HUES48 (cell line): ENCODE results near the gene ZC3H13.

Source experiments
- H3K27ac ChIP-seq: one replicate; pipeline ENCODE4 v1.7.0; 2013; ENCODE audit warnings: low read depth, low read length, inconsistent platforms
- H3K27me3 ChIP-seq: 2 replicates; pipeline ENCODE4 v1.6.1; 2013; ENCODE audit warnings: mild to moderate bottlenecking, low read length; ENCODE audit not compliant: control insufficient read depth, insufficient read depth
- H3K36me3 ChIP-seq: 2 replicates; pipeline ENCODE4 v1.6.1; 2013; ENCODE audit warnings: low read length; ENCODE audit not compliant: control insufficient read depth, insufficient read depth
- H3K4me1 ChIP-seq: 2 replicates; pipeline ENCODE4 v1.6.1; 2013; ENCODE audit warnings: mild to moderate bottlenecking, low read length; ENCODE audit not compliant: control insufficient read depth, insufficient read depth
- H3K4me3 ChIP-seq: 2 replicates; pipeline ENCODE4 v1.5.1; 2013; ENCODE audit warnings: mild to moderate bottlenecking, low read depth, low read length
- H3K9ac ChIP-seq: 2 replicates; pipeline ENCODE4 v1.6.1; 2013; ENCODE audit warnings: mild to moderate bottlenecking, low read depth, low read length, moderate library complexity
- H3K9me3 ChIP-seq: 2 replicates; pipeline ENCODE4 v1.6.1; 2013; ENCODE audit warnings: low read length; ENCODE audit not compliant: control insufficient read depth, insufficient read depth

Gene ZC3H13

GRCh38 chr13:46039411-46040182, 12.9 kb downstream of the ZC3H13 start:
- H3K27ac ChIP-seq: no peak overlapping the region
- H3K9me3 ChIP-seq: no peaks in the 10 kb centered on the region
- no peaks in the 10 kb centered on the region for H3K4me1 ChIP-seq
- no peaks in the 10 kb centered on the region for H3K27me3 ChIP-seq
- no peak overlapping the region for H3K9ac ChIP-seq
- H3K36me3 ChIP-seq: peaks cover 45% of the 10 kb centered on the region
- no peak overlapping the region for H3K4me3 ChIP-seq

DNA sequence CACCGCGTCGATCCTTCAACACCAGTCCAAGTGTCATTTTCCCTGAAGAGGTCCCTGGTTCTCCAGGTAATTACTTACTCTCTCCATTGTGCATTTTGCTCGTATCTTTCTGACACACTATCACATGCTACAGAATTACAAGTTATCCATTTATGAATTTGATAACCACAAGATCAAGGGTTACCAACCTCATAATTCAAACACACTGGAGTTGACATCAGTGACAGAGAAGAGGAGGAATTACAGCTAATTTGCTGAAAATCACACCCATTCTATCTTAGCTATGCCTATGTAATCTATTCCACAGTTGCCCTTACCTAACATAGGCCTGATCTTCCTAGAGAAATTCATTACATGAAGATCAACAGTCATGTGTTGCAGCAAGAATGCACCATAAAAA, 14.2 kb downstream of the ZC3H13 start:
- Histone ChIP-seq H3K27me3 (no peaks in the 10 kb centered on the region), H3K27ac (no peak overlapping the region), H3K4me1 (no peaks in the 10 kb centered on the region), H3K4me3 (no peak overlapping the region), H3K9me3 (no peaks in the 10 kb centered on the region), H3K9ac (no peak overlapping the region), H3K36me3 (peaks cover 47% of the 10 kb centered on the region)

DNA sequence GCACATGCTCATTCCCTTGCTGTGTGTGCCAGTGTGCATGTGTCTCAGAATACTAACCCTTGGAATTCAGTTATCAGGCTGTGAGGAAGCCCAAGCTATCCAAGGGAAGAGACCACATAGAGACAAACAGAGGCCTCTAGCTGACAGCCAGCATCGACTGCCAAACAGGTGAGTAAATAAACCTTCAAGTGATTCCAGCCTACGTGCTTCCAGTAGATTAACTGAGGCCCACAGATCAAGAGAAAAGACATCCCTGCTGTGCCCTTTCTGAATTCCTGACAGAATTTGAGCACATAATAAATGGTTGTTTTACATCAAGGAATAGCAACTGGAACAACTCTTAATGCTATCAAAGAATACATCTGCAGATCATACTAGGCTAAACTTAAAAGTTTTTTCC, 17.5 kb downstream of the ZC3H13 start:
- Histone ChIP-seq H3K9ac (no peak overlapping the region), H3K4me3 (no peak overlapping the region), H3K27me3 (no peaks in the 10 kb centered on the region), H3K4me1 (no peaks in the 10 kb centered on the region), H3K27ac (no peak overlapping the region), H3K36me3 (peaks cover 31% of the 10 kb centered on the region), H3K9me3 (no peaks in the 10 kb centered on the region; the same call in 1 of the 2 replicates)

DNA sequence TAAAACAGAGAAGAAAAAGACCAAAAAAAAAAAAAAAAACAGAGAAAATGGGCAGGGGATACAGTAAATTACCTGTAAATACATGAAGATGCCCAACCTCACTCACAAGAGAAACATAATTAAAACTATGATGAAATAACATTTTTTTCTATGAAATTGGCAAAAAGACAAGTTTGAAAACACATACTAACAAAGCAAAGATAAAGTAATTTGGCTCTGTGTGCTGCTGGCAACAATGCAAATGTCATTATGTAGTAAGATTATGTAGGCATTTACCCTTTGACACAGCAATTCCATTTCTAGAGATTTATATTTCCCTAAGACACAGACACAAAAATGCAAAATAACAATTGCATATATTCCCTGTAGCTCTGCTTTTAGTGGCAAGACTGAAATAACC, 20.2 kb downstream of the ZC3H13 start:
- Histone ChIP-seq H3K27me3 (no peaks in the 10 kb centered on the region), H3K4me3 (no peak overlapping the region), H3K4me1 (no peaks in the 10 kb centered on the region), H3K9ac (no peak overlapping the region), H3K27ac (no peak overlapping the region), H3K9me3 (no peaks in the 10 kb centered on the region; the same call in 1 of the 2 replicates), H3K36me3 (peaks cover 10% of the 10 kb centered on the region; the same call in 1 of the 2 replicates)

DNA sequence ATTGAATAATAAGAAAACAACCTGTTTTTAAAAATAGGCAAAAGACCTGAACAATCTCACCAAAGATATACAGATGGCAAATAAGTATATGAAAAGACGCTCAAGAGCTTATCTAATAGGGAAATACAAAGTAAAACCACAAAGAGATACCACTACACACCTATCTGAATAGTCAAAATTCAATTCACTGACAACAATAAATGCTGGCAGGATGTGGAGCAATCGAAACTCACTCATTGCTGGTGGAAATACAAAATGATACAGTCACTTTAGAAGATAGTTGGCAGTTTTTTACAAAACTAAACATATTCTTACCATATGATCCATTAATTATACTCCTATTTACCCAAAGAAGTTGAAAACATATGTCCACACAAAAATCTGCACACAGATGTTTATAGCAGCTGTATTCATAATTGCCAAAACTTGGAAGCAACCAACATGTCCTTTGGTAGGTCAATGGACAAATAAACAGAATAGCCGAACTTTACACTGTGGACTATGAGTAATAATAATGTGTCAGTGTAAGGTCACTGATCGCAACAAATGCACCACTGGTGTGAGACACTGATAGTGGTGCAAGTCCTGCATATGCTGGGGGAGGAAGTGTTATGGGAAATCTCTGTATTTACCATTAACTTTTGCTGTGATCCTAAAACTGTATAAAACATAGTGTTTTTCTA, 20.8 kb downstream of the ZC3H13 start:
- H3K27ac ChIP-seq: no peak overlapping the region
- H3K27me3 ChIP-seq: no peaks in the 10 kb centered on the region
- H3K36me3 ChIP-seq: peaks cover 10% of the 10 kb centered on the region; the same call in 1 of the 2 replicates
- H3K9ac ChIP-seq: no peak overlapping the region
- no peak overlapping the region for H3K4me3 ChIP-seq
- no peaks in the 10 kb centered on the region for H3K4me1 ChIP-seq
- no peaks in the 10 kb centered on the region; the same call in 1 of the 2 replicates for H3K9me3 ChIP-seq

- Histone ChIP-seq H3K9me3 (no peaks in the 10 kb centered on the region), H3K9ac (no peak overlapping the region), H3K36me3 (peaks cover 16% of the 10 kb centered on the region), H3K4me3 (no peak overlapping the region), H3K4me1 (no peaks in the 10 kb centered on the region), H3K27me3 (no peaks in the 10 kb centered on the region), H3K27ac (no peak overlapping the region)
Observed at GRCh38 chr13:46025157-46025556, 27.4 kb downstream of the ZC3H13 start.

DNA sequence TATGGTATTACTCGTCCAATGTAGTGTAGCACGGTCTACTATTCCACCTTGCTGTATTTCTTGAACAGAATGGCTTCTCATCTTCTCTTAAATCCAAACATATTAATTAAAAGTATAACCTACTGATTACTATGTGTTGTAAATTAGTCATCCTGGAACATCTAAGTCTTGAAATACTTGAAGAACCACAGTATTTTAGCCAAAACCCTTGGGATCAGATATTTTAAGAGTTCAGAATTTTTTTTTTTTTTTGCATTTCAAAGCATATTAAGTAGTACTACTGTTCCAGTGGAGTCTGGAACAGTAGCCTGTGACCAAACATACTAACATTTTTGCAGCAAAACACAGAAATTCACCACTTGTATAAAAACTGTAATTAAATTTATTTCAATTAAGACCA, 30.1 kb downstream of the ZC3H13 start:
- H3K9me3 ChIP-seq: no peaks in the 10 kb centered on the region
- H3K4me3 ChIP-seq: no peak overlapping the region
- no peaks in the 10 kb centered on the region for H3K4me1 ChIP-seq
- H3K27me3 ChIP-seq: no peaks in the 10 kb centered on the region
- no peak overlapping the region for H3K27ac ChIP-seq
- peaks cover 43% of the 10 kb centered on the region for H3K36me3 ChIP-seq
- H3K9ac ChIP-seq: no peak overlapping the region

- no peaks in the 10 kb centered on the region for H3K27me3 ChIP-seq
- no peaks in the 10 kb centered on the region for H3K4me1 ChIP-seq
- H3K9me3 ChIP-seq: no peaks in the 10 kb centered on the region
- H3K9ac ChIP-seq: no peak overlapping the region
- peaks cover 80% of the 10 kb centered on the region for H3K36me3 ChIP-seq
- H3K27ac ChIP-seq: no peak overlapping the region
- no peak overlapping the region for H3K4me3 ChIP-seq
Observed at GRCh38 chr13:46016216-46016615, 36.3 kb downstream of the ZC3H13 start.

DNA sequence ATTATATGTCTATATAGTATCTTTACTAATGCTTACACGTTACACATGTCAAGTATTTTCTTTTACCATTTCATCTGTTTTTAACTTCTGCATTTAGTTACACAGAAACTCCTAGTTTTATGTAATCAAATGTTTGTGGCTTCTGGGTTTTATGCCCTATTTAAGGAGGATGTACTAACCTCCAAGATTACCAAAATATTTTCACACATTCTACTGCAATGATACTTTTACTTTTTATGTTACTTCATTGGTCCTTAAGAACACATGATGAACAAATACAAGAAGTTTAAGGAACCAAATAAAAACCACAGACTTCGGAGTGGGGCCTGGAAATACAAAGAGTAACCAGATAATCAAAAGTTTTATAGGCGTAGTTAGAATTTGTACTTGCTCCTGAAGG, 37.2 kb downstream of the ZC3H13 start:
- H3K4me1 ChIP-seq: no peaks in the 10 kb centered on the region
- no peaks in the 10 kb centered on the region for H3K27me3 ChIP-seq
- H3K27ac ChIP-seq: no peak overlapping the region
- no peak overlapping the region for H3K9ac ChIP-seq
- no peak overlapping the region for H3K4me3 ChIP-seq
- no peaks in the 10 kb centered on the region for H3K9me3 ChIP-seq
- peaks cover 85% of the 10 kb centered on the region for H3K36me3 ChIP-seq

GRCh38 chr13:46012404-46012803, 40.1 kb downstream of the ZC3H13 start:
- Histone ChIP-seq H3K4me3 (no peak overlapping the region), H3K4me1 (no peaks in the 10 kb centered on the region), H3K9ac (no peak overlapping the region), H3K9me3 (no peaks in the 10 kb centered on the region), H3K27me3 (no peaks in the 10 kb centered on the region), H3K27ac (no peak overlapping the region), H3K36me3 (peaks cover 85% of the 10 kb centered on the region)

GRCh38 chr13:46010148-46010547, 42.4 kb downstream of the ZC3H13 start:
- H3K27me3 ChIP-seq: no peaks in the 10 kb centered on the region

More at GRCh38 chr13:46010148-46010547, 42.4 kb downstream of the ZC3H13 start:
- no peak overlapping the region for H3K9ac ChIP-seq
- H3K27ac ChIP-seq: no peak overlapping the region
- no peaks in the 10 kb centered on the region for H3K4me1 ChIP-seq
- no peaks in the 10 kb centered on the region for H3K9me3 ChIP-seq
- peaks cover 79% of the 10 kb centered on the region for H3K36me3 ChIP-seq
- H3K4me3 ChIP-seq: no peak overlapping the region
